Measurements from ENCODE around the gene ZCCHC12. TPM values are rescaled to one million over a fixed set of nuclear protein-coding genes. Genes with fewer than 3 reads are reported as not detected.
A peak's percentile ranks its signal among the peaks of the same experiment; 100 is the strongest.

Gene ZCCHC12
- total RNA-seq (ENCODE audit: unreplicated experiment): 22.7 TPM
- long read RNA-seq, partial matches to known transcripts: 0 of 2 reads
- long read RNA-seq, other reads (novel, unspliced or antisense): 0 of 2 reads

- H3K27ac Mint-ChIP-seq (ENCODE audit: unreplicated experiment): peak within 1 kb of the TSS; percentile 83
- DNase-seq: peak; percentile 79
- peak within 1 kb of the TSS; percentile 93 for H3K4me3 Mint-ChIP-seq (ENCODE audit: unreplicated experiment)
- no peaks in the 10 kb centered on the region for H3K4me1 Mint-ChIP-seq (ENCODE audit: low read depth, unreplicated experiment)
- TF ChIP-seq CTCF (IDR thresholded peaks at IDR 0.05; ENCODE audit: partially characterized antibody, unreplicated experiment): no peak
- peaks cover 7% of the 10 kb centered on the region for H3K27me3 Mint-ChIP-seq (ENCODE audit: unreplicated experiment)
- no peaks in the 10 kb centered on the region for H3K9me3 Mint-ChIP-seq (ENCODE audit: unreplicated experiment)
- H3K36me3 Mint-ChIP-seq (ENCODE audit: unreplicated experiment): no peaks in the 10 kb centered on the region
Observed at GRCh38 chrX:118823263-118824172, at the start of gene ZCCHC12. ZCCHC12 (plus strand) TSS chrX:118823824; CDS start chrX:118825245, 1,421 bp downstream.

DNA sequence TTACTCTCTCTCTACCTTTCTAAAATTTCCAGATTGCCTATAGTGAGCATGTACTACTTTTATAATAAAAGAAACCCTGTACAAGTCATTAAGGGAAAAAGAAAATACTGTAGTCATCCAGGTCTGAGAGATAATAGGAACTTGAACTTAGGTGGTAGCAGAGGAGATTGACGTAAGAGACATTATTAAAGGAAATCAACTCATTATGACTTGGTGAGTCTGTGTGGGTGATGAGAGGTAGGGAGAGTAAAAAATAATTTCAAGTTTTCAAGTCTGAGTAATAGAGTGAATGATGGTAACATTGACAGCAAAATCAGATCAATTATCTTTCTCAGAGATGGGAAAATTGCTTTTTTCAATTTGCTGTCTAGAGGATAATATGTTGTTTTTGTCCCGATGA is 44.0 kb upstream of the ZCCHC12 start:
- DNase-seq: no peak
- H3K4me3 Mint-ChIP-seq (ENCODE audit: unreplicated experiment): no peak overlapping the region
- no peaks in the 10 kb centered on the region for H3K36me3 Mint-ChIP-seq (ENCODE audit: unreplicated experiment)
- H3K4me1 Mint-ChIP-seq (ENCODE audit: low read depth, unreplicated experiment): no peaks in the 10 kb centered on the region
- H3K9me3 Mint-ChIP-seq (ENCODE audit: unreplicated experiment): no peaks in the 10 kb centered on the region
- no peaks in the 10 kb centered on the region for H3K27me3 Mint-ChIP-seq (ENCODE audit: unreplicated experiment)
- no peak for TF ChIP-seq CTCF (IDR thresholded peaks at IDR 0.05; ENCODE audit: partially characterized antibody, unreplicated experiment)
- H3K27ac Mint-ChIP-seq (ENCODE audit: unreplicated experiment): no peak overlapping the region

DNA sequence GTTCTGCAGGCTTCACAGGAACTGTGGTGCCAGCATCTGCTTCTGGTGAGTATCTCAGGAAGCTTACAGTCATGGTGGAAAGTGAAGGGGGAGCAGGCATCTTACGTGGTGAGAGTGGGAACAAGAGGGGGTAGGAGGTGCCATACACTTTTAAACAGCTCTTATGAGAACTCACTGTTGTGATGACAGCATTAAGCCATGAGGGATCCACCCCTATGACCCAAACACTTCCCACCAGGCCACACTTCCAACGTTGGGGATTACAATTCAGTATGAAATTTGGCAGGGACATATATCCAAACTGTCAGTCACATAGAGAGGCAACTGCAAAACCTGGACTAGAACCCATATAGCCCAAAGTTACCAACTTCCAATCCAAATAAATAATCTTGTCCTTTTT is 43.1 kb upstream of the ZCCHC12 start:
- DNase-seq: no peak
- H3K27ac Mint-ChIP-seq (ENCODE audit: unreplicated experiment): no peak overlapping the region
- no peak overlapping the region for H3K4me3 Mint-ChIP-seq (ENCODE audit: unreplicated experiment)
- H3K36me3 Mint-ChIP-seq (ENCODE audit: unreplicated experiment): no peaks in the 10 kb centered on the region
- no peak for TF ChIP-seq CTCF (IDR thresholded peaks at IDR 0.05; ENCODE audit: partially characterized antibody, unreplicated experiment)
- no peaks in the 10 kb centered on the region for H3K9me3 Mint-ChIP-seq (ENCODE audit: unreplicated experiment)
- no peaks in the 10 kb centered on the region for H3K27me3 Mint-ChIP-seq (ENCODE audit: unreplicated experiment)
- H3K4me1 Mint-ChIP-seq (ENCODE audit: low read depth, unreplicated experiment): no peaks in the 10 kb centered on the region

DNA sequence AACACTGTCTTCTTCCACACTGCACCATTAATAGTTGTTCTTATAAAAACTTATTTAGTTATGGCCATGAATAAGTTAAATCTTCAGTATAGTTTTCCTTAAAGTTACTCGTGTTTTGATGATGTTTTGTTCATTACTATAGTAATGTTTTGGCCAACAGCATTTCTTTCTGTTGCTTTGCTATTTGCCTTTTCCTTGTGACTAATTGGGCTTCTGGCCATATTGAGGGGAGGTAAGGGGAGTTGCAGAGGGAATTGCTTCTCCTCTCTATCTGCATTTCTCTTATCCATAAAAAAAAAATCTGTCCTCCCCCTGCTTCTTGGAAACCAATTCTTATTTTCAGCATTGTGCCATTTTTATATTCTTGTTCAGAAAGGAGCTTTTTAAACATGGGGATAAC is 42.7 kb upstream of the ZCCHC12 start:
- no peak for TF ChIP-seq CTCF (IDR thresholded peaks at IDR 0.05; ENCODE audit: partially characterized antibody, unreplicated experiment)
- Mint-ChIP-seq H3K36me3 (ENCODE audit: unreplicated experiment) (no peaks in the 10 kb centered on the region), H3K9me3 (ENCODE audit: unreplicated experiment) (no peaks in the 10 kb centered on the region), H3K4me3 (ENCODE audit: unreplicated experiment) (no peak overlapping the region), H3K27ac (ENCODE audit: unreplicated experiment) (no peak overlapping the region), H3K4me1 (ENCODE audit: low read depth, unreplicated experiment) (no peaks in the 10 kb centered on the region), H3K27me3 (ENCODE audit: unreplicated experiment) (no peaks in the 10 kb centered on the region)
- no peak for DNase-seq
